HG02943 (cell line): ENCODE measurements around the gene SPDYE6.
"Not testable (repeated sequence)": the region's sequence is repeated elsewhere in the genome, so short reads cannot be mapped to it uniquely, and the experiment has no call there.

Experiments
- ATAC-seq: cut with Tn5 transposase; IDR thresholded peaks from one replicate; pipeline ENCODE4 v1.9.1; 2021; ENCODE audit warnings: mild to moderate bottlenecking, low read depth, moderate library complexity; ENCODE audit not compliant: unreplicated experiment

The SPDYE6 gene

GRCh38 chr7:102319671-102320070, 36.6 kb downstream of the SPDYE6 start:
- ATAC-seq, result no peak

GRCh38 chr7:102318482-102318971, 37.7 kb downstream of the SPDYE6 start:
- ATAC-seq, result no peak

DNA sequence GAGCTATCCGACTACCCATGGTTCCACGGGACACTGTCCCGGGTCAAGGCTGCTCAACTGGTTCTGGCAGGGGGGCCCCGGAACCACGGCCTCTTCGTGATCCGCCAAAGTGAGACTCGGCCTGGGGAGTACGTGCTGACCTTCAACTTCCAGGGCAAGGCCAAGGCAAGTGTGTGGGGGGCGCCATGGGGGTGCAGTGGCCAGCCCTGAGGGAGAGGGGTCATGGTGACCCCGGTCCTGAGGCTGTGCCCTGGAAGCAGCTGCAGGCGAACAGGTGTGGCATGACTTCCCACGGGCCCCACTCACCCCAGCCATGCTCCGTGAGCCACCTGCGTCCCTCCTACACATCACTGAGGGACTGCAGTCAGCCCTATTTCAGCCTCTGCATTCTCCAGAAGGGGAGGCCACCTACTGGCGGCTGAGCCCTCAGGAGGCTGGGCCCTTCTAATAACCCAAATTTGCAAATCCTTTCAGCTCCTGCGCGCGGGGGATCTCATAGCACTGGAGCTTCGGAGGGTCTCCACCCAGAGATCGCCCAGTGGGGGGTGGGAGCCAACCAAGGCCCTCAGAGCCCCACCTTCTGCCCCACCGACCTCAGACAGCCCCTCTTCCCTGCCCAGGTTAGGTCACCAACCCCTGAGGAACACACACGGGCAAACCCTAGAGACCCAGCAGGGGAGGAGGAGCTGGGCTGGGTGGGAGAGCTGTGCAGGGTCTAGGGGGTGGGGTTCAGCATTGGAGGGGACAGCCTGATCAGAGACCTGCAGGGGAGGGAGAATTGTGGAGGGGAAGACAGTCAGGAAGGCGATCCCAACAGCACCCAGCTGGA, 38.8 kb downstream of the SPDYE6 start:
- ATAC-seq, result no peak

DNA sequence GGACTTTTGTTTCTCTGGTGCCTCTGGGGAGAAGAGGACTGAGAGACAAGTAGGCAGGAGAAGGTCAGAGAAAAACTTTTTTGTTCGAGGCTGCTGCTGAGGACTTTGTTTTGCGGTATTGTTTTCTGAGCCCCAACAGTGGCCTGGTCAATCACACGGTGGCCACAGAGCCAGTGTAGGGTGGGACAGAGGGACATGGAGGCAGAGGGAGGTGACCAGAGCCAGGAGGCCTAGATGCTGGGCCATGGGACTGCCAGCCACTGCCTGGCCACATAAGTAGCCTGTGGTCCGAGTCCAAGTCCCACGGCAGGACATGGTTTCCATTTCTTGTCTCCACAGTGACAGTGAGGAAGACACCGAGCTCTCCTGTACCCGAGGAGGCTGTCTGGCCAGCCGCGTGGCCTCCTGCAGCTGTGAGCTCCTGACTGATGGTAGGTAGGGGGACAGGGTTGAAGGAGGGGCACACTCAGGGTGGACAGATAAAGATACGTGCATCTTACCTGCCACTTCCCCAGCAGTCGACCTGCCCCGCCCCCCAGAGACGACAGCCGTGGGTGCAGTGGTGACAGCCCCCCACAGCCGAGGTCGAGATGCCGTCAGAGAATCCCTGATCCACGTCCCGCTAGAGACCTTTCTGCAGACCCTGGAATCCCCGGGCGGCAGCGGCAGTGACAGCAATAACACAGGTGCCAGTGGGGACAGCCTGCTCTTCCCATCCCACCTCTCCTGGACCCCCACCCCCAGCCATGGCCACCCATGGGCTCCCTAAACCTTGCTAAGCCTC, 42.1 kb downstream of the SPDYE6 start:
- ATAC-seq, result no peak

- no peak for ATAC-seq
These were observed 43.9 kb downstream of the SPDYE6 start for GRCh38 chr7:102312317-102312716.

DNA sequence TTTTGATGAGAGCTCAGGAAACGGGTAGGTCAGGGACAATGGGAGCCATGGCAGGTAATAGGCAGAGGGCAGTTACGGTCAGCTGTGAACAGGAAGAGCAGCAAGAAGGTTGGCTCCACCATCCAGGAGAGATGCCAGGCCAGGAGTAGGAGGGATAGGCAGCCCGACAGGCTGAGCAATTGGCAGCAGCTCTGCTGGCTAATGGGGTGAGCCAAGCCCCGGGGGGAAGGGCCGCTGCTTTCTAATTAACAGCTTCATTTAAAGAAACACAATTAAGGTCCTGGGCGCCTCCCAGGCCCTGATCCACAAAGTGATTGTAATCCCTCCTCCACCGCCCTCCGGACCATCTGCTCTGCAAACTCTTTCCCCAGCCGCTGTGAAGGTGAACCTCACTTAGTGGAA, 45.8 kb downstream of the SPDYE6 start:
- no peak for ATAC-seq

DNA sequence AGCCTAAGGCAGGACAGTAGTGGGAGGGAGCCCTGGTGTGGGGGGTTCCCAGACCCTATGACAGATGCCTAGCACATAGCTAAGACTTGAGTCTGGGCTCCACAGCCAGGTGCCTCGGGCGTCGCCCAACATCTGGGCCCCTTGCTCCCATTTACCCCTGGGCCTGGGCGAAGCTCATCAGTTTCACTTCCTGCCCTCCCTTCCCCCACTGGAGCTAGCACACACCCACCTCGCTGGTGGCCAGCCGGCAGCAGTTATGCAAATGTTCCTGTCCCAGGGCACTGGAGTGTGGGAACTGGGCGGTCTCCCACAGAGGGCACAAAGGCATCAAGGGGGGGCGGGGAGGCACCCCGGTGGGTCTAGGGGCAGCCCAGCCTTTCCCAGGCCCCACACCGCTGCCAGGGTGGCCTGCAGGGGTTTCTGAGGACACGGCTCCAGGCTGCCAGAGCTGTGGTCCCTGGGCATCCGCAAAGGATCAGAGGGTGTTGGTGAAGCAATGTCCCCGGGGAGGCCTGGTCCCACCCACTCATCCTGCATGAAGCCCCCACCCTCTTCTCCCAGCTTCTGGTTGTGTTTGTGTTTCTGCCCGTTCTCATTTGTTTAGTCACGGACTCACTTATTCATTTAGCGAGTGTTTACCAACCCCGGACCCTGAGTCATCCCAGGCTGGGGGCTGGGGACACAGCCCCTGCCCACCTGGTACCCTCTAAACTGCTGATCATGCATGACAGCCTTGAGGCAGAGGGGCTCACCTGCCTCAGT, 49.1 kb downstream of the SPDYE6 start:
- ATAC-seq, result peak; percentile 72

DNA sequence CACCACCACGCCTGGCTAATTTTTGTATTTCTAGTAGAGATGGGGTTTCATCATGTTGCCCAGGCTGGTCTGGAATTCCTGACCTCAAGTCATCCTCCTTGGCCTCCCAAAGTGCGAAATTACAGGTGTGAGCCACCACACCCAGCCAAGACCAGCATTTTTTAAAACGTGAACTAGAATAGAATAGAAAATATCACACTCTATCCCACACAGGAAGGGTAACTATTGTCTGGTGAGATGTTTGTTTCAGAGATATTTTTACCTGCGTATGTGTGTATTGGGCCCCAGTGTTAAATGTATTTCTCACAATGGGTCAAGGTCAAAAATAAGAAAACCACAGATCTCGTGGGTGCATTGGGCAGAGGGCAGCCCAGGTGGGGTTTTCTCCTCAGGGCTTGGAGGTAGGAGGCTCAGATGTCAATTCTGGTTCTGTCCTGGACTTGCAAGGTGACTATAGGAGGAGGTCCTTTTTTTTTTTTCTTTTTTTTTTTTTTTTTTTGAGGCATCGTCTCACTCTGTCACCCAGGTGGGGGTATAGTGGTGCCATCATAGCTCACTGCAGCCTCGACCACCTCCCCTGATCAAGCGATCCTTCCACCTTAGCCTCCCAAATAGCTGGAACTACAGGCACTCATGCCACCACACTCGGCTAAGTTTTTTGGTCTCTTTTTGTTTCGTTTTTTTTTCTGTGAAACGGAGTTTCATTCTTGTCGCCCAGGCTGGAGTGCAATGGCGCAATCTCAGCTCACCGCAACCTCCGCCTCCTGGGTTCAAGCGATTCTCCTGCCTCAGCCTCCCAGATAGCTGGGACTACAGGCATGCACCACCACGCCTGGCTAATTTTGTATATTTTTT, 50.6 kb downstream of the SPDYE6 start:
- ATAC-seq, result no peak

DNA sequence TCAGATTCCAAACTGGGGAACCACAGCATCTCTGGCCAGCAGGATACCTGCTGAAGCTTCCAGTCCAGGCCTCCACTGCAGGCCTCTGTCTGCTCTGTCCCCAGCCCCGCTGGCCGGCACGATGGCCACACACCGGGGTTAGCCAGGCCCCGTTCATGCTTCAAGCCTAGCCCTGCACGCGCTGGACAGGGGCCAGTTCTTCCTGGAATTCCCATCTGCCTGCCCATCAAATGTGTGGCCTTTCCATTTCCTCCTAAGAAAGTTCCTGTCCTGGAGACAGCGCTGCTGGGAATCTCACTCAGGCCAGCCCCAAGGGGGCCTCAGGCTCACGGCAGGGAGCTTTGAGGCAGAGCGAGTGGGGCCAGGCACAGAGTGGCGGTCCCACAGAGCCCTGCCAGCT, 51.6 kb downstream of the SPDYE6 start:
- ATAC-seq, result no peak

GRCh38 chr7:102303669-102304422, 52.4 kb downstream of the SPDYE6 start:
- no peak for ATAC-seq

DNA sequence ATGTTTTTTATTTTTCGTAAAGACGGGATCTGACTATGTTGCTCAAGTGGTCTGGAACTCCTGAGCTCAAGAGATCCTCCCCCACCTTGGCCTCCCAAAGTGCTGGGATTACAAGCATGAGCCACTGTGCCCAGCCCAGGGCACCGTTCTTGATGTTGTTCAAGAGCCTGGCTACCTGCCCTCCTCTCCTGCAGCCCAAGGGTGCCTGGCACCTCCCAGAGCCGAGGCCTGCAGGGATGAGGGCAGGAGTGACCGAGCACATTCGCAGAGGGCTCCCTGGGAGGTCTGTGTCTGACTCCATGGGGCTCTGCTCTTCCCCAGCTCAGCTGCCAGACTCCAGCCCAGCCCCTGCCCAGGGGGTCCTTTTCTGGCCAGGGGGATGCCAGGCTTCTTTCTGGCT, 54.2 kb downstream of the SPDYE6 start:
- no peak for ATAC-seq

- ATAC-seq, result not testable (repeated sequence)
These were observed 54.9 kb downstream of the SPDYE6 start for GRCh38 chr7:102301367-102301766.

DNA sequence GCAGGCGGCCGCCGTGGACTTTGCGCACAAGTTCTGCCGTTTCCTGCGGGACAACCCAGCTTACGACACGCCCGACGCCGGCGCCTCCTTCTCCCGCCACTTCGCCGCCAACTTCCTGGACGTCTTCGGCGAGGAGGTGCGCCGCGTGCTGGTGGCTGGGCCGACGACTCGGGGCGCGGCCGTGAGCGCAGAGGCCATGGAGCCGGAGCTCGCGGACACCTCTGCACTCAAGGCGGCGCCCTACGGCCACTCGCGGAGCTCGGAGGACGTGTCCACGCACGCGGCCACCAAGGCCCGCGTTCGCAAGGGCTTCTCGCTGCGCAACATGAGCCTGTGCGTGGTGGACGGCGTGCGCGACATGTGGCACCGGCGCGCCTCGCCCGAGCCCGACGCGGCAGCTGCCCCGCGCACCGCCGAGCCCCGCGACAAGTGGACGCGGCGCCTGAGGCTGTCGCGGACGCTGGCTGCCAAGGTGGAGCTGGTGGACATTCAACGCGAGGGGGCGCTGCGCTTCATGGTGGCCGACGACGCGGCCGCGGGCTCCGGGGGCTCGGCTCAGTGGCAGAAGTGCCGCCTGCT, 55.5 kb downstream of the SPDYE6 start:
- ATAC-seq, result no peak

GRCh38 chr7:102297487-102298218, 58.6 kb downstream of the SPDYE6 start:
- ATAC-seq, result no peak

DNA sequence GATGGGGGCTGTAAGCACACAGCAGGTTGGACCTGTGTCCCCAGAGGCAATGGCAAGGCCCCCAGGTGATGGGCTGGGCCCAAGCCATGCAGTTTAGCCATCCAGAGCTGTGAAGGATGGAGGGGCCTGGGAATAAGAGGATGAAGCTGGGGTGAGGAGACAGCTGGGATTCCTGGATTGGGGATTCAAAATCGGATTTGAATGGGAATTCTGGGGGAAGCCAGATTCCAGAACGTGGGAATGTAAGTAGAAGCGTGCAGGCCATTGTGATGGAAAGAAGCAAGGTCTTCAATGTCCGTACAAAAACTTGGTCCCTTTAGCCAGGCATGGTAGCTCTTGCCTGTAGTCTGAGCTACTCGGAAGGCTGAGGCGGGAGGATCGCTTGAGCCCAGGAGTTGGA, 59.7 kb downstream of the SPDYE6 start:
- ATAC-seq, result no peak

- ATAC-seq, result no peak
These were observed 60.1 kb downstream of the SPDYE6 start for GRCh38 chr7:102296179-102296438.
